ENCODE data around the gene TMEM41B. TPM values are rescaled to one million over a fixed set of nuclear protein-coding genes. Genes with fewer than 3 reads are reported as not detected.
"Not testable (repeated sequence)": the region's sequence is repeated elsewhere in the genome, so short reads cannot be mapped to it uniquely, and the experiment has no call there.

TMEM41B gene
- total RNA-seq, 1 donor from 2014 or later: 31.6 TPM

DNA sequence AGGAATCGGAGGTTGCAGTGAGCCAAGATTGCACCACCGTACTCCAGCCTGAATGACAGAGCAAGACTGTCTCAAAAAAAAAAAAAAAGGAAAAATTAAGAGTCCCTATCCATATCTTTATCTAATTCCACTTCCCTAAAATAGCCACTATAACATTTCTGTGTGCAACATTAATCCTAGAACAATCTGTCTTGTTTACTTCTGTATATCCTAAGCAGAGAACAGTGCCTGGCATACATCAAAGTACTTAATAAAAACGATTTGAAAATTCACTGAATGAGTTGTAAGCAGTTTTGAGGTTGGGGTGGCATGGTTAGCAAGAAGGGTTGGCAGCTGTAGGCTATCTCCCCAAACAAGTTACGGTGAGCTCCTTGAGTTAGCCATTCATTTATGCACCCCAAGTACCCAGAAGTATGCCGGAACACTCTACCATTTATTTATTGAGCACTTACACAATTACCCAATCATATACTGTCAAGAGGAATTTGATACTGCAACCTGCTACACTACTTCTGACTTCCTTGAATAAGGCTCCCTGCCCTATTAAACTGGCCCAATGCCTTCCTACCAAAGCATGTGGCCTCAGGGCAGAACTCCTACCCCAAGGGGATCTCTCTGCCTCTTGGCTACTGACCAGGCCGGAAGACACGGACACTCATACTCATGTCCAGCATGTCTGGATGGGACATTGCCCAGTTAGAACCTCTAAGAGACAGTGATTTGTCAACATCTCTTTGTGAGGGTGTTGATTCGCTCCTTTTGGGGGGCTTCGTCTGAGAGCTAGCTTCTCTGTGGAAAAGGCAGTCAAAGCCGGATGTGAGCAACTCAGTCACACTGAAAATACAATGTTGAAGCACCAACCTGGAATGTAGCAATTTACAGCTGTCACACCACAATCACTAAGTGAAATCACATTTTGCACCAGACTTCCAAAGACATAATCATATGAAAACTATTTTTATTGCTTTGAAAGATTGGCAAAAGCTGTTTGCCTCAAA is 16.3 kb upstream of the TMEM41B start:
- H3K36me3 Mint-ChIP-seq (ENCODE audit: low read depth, unreplicated experiment): no peaks in the 10 kb centered on the region
- TF ChIP-seq, protein P1, sequence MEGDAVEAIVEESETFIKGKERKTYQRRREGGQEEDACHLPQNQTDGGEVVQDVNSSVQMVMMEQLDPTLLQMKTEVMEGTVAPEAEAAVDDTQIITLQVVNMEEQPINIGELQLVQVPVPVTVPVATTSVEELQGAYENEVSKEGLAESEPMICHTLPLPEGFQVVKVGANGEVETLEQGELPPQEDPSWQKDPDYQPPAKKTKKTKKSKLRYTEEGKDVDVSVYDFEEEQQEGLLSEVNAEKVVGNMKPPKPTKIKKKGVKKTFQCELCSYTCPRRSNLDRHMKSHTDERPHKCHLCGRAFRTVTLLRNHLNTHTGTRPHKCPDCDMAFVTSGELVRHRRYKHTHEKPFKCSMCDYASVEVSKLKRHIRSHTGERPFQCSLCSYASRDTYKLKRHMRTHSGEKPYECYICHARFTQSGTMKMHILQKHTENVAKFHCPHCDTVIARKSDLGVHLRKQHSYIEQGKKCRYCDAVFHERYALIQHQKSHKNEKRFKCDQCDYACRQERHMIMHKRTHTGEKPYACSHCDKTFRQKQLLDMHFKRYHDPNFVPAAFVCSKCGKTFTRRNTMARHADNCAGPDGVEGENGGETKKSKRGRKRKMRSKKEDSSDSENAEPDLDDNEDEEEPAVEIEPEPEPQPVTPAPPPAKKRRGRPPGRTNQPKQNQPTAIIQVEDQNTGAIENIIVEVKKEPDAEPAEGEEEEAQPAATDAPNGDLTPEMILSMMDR (IDR thresholded peaks at IDR 0.05; ENCODE audit: unreplicated experiment): no peak
- H3K4me3 Mint-ChIP-seq (ENCODE audit: unreplicated experiment): no peak overlapping the region
- no peak overlapping the region for H3K27ac Mint-ChIP-seq (ENCODE audit: unreplicated experiment)
- H3K4me1 Mint-ChIP-seq (ENCODE audit: unreplicated experiment): no peaks in the 10 kb centered on the region
- no peak for DNase-seq (ENCODE audit: low spot score)
- H3K9me3 Mint-ChIP-seq (ENCODE audit: unreplicated experiment): no peaks in the 10 kb centered on the region
- H3K27me3 Mint-ChIP-seq (ENCODE audit: unreplicated experiment): no peaks in the 10 kb centered on the region

DNA sequence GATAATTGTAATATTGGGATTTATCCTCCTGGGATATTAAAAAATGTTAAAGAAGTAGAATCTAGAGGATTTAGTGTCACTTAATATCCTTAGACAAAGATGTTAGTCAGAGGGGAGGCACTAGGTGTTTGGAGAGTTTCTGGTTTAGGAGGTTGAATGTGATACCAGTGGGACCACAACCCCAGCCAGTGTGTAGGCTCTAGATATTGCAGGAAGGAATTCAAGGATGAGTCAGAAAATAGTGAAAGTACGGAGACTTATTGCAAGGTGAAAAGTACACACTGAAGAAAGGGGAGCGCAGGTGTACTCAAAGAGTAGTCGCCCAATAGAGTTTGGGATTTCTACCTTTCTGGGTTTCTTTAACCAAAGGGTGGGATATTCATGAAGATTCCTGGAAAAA is 5.7 kb upstream of the TMEM41B start:
- Mint-ChIP-seq H3K36me3 (ENCODE audit: low read depth, unreplicated experiment) (no peaks in the 10 kb centered on the region), H3K9me3 (ENCODE audit: unreplicated experiment) (no peaks in the 10 kb centered on the region), H3K27me3 (ENCODE audit: unreplicated experiment) (no peaks in the 10 kb centered on the region), H3K27ac (ENCODE audit: unreplicated experiment) (no peak overlapping the region), H3K4me3 (ENCODE audit: unreplicated experiment) (no peak overlapping the region), H3K4me1 (ENCODE audit: unreplicated experiment) (peaks cover 9% of the 10 kb centered on the region)
- DNase-seq (ENCODE audit: low spot score): no peak
- TF ChIP-seq, protein P1 (IDR thresholded peaks at IDR 0.05; ENCODE audit: unreplicated experiment): no peak

DNA sequence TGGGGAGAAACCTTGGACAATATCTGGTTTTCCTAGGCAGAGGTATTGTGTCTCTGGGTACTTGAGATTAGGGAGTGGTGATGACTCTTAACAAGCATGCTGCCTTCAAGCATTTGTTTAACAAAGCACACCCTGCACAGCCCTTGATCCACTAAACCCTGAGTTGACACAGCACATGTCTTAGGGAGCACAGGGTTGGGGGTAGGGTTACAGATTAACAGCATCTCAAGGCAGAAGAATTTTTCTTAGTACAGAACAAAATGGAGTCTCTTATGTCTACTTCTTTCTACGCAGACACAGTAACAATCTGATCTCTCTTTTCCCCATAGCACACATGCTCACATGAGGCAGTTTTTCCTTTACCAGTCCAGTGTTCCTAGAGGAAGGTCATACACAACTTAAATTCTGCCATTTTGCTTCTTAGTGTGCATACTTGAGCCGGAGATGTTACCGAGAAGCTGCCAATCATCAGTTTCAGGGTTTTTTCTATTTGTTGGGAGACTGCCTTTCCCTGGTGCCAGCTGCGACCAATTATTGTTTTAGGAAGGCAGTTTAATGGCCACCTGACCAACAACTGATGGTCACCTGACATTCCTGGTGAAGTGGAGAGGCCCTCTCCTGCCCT is 5.1 kb upstream of the TMEM41B start:
- H3K36me3 Mint-ChIP-seq (ENCODE audit: low read depth, unreplicated experiment); H3K27ac Mint-ChIP-seq (ENCODE audit: unreplicated experiment); DNase-seq (ENCODE audit: low spot score); H3K4me1 Mint-ChIP-seq (ENCODE audit: unreplicated experiment); H3K27me3 Mint-ChIP-seq (ENCODE audit: unreplicated experiment); H3K4me3 Mint-ChIP-seq (ENCODE audit: unreplicated experiment); H3K9me3 Mint-ChIP-seq (ENCODE audit: unreplicated experiment): not testable (repeated sequence)

DNA sequence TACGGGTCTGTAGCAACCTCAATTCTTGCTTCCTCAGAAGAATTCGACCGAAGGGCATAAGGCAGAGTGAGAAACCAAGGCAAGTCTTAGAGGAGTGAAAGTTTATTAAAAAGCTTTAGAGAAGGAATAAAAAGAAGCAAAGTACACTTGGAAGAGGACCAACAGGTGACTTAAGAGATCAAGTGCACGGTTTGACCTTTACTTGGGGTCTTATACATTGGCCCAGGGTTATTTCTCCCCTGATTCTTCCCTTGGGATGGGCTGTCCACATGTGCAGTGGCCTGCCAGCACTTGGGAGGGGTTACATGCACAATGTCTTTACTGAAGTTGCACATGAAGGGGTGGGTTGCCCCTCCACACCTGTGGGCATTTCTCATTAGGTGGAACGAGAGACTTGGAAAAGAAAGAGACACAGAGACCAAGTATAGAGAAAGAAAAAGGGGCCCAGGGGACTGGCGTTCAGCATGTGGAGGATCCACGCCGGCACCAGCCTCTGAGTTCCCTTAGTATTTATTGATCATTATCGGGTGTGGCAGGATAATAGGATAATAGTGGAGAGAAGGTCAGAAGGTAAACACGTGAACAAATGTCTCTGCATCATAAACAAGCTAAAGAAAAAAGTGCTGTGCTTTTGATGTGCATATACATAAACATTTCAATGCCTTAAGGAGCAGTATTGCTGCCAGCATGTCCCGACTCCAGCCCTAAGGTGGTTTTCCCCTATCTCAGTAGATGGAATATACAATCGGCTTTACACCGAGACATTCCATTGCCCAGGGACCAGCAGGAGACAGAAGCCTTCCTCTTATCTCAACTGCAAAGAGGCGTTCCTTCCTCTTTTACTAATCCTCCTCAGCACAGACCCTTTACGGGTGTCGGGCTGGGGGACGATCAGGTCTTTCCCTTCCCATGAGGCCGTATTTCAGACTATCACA is 4.3 kb upstream of the TMEM41B start:
- not testable (repeated sequence) for DNase-seq (ENCODE audit: low spot score)

DNA sequence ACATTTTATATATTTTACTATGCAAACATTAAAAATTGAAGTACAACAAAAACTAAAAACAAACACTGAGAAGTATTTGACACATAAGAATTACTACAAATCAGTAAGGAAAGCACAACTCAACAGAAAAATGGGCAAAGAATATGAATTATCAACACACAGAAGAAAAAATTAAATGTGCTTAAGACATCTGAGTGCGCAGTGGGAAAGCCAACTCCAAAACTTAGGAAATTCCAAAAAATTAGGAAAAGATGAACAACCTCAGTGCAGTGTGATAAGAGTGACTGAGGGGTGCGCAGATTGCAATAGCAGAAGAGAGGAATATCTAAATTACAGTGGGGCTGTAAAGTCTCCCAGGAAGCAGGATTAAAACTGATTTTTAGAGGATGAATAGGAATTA is 1.9 kb upstream of the TMEM41B start:
- Mint-ChIP-seq H3K9me3 (ENCODE audit: unreplicated experiment) (no peaks in the 10 kb centered on the region), H3K27ac (ENCODE audit: unreplicated experiment) (no peak overlapping the region), H3K27me3 (ENCODE audit: unreplicated experiment) (peaks cover 1% of the 10 kb centered on the region), H3K4me1 (ENCODE audit: unreplicated experiment) (peaks cover 25% of the 10 kb centered on the region), H3K4me3 (ENCODE audit: unreplicated experiment) (no peak overlapping the region), H3K36me3 (ENCODE audit: low read depth, unreplicated experiment) (peaks cover 6% of the 10 kb centered on the region)
- no peak for DNase-seq (ENCODE audit: low spot score)
- TF ChIP-seq, protein P1 (IDR thresholded peaks at IDR 0.05; ENCODE audit: unreplicated experiment): no peak

More for the DNA sequence above, 4.3 kb upstream of the TMEM41B start:
- not testable (repeated sequence) for H3K36me3 Mint-ChIP-seq (ENCODE audit: low read depth, unreplicated experiment); H3K4me3 Mint-ChIP-seq (ENCODE audit: unreplicated experiment); H3K27me3 Mint-ChIP-seq (ENCODE audit: unreplicated experiment); H3K27ac Mint-ChIP-seq (ENCODE audit: unreplicated experiment); H3K9me3 Mint-ChIP-seq (ENCODE audit: unreplicated experiment)
- H3K4me1 Mint-ChIP-seq (ENCODE audit: unreplicated experiment): peaks cover 11% of the 10 kb centered on the region
